Measurements from ENCODE around the gene OTUB1.

The OTUB1 gene

GRCh38 chr11:64005691-64006090 lies 19.5 kb downstream of the OTUB1 start:
- no peak for DNase-seq (ENCODE audit: low read depth)

- DNase-seq (ENCODE audit: low read depth): no peak
Measured at GRCh38 chr11:64006398-64006797, 20.2 kb downstream of the OTUB1 start.

DNA sequence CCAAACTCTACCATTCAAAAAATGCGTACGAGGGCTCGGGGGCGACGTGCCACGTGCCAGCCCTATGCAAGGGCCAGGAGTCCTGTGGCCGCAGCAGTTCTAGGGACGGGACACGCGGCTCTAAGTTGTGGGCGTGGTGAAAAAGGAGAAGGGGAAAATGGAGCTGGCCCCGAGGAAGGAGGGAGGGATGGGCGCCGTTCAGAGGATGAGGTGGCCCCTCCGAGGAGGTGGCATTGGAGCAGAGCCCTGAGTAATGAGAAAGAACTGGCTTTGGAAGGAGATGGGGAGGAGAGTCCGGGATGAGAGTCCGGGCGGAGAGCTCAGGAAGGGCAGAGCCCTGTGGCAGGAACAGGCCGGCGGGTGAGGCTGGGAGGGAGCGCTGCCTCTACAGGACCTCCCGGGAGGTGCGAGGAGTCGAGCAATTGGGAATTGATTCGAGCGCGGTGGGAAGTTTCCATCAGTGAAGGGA lies 21.0 kb downstream of the OTUB1 start:
- DNase-seq (ENCODE audit: low read depth): peak; percentile 5

GRCh38 chr11:64007629-64008282 lies 21.5 kb downstream of the OTUB1 start:
- DNase-seq (ENCODE audit: low read depth): peak; percentile 16

DNA sequence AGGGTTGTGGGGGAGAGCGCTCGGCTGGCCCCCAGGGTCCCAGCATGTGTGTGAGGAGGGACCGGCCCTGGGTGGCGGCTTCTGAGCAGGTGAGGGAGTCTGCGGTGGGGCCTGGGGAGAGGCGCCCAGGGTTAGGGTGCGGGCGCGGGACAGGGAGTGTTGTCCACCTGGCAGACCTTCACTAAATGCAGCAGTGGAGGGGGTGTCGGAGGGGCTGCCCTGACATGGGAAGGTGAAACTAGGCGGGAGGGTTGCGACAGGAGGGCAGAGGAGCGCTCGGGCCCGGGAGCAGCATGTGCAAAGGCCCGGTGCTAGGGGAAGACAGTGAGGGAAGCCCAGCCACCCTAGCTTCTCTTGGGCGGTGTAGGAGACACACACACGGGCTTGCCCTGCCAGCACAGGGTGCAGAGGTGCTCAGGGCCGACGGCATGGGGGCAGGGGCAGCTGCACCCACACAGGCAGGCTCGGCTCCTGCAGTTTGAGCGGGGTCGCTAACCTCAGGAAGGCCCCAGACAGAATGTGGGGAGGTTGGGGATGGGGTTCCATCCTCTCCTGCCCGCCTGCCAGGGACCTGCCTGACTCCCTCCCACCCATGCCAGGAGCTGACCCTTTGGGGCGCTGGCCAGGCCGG lies 22.2 kb downstream of the OTUB1 start:
- DNase-seq (ENCODE audit: low read depth): no peak

DNA sequence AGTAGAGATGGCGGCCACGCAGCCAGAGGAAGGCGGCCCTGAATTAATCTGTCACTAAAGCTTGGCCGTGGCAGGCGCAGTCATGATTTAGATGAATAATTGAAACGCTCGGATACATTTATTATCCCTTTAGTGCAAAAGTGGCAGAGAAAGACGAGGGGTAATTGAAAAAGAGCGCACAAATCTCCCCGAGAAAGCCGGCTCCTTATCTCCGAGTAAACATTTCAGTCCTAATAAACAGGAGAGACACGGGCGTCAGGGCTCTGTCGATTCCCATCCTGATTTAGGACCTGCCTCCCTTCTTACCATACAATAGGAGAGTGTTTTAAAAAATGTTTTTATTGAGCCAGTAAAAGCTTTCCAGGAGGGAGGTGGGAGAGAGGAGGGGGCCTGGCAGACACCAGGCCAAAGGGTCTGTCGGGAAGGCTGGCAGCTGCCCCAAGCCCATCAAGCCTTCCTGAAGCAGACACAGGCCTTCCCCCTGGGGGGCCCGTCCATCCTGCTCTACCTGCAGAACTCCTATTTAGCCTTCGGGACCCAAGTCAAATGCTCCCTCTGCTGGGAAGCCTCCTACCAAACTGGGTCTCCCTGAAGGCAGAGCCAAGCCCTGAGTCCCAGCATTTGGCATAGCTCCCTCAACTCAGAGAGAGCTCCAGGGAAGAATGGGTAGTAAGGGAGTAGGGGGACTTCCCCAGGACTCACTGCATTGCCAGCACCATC lies 22.8 kb downstream of the OTUB1 start:
- DNase-seq (ENCODE audit: low read depth): no peak

GRCh38 chr11:64009710-64010109 lies 23.5 kb downstream of the OTUB1 start:
- no peak for DNase-seq (ENCODE audit: low read depth)

GRCh38 chr11:64010783-64011182 lies 24.5 kb downstream of the OTUB1 start:
- no peak for DNase-seq (ENCODE audit: low read depth)

DNA sequence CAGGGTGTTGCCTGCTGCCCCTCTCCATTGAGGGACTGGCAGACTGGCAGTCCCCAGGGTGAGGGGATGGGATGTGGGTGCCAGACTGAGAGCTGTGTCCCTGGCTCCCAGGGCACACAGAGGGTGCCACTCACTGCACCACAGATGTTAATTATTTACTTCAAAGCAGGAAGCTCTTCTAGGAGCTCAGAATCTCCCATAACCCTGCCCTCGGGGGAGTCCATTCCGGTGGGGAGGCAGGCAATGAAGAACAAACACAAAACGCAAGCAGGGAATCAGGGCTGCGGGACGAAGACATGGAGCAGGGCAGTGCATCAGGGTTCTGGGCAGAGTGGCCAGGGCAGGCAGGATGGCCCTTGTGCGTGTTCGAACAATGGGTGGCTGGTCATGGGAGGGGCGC lies 25.1 kb downstream of the OTUB1 start:
- no peak for DNase-seq (ENCODE audit: low read depth)

DNA sequence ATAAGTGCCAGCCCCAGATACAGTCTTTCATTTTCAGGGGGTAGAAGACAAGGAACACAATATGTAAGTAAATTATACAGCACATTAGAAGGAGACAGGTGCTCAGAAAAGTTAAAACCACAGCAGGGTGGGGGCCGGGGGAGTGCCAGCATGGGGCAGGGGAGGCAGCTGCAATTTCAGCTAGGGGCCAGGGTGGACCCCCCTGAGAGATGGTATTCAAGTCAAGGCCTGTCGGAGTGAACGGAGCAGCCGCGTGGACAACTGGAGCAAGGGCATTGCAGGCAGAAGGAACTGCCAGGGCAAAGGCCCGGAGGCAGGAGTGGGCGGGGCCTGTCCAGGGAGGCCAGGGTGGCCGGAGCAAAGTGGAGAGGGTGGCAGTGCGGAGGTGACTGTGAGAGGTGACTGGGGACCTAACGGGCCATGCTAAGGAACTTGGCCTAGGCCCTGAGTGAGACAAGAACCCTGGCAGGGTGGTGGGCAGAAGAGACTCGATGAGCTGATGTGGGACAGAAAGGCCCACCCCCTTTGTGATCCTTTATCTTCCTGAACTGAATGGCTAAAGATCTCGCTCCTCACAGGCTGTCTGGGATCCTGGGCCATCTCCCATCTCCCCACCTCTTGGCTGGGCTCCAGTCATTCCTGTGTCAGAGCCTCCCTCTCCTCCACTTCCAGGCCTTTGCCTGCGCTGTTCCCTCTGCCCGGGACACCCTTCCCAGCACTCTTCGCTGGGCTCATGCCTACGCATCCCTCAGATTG lies 27.1 kb downstream of the OTUB1 start:
- no peak for DNase-seq (ENCODE audit: low read depth)

DNA sequence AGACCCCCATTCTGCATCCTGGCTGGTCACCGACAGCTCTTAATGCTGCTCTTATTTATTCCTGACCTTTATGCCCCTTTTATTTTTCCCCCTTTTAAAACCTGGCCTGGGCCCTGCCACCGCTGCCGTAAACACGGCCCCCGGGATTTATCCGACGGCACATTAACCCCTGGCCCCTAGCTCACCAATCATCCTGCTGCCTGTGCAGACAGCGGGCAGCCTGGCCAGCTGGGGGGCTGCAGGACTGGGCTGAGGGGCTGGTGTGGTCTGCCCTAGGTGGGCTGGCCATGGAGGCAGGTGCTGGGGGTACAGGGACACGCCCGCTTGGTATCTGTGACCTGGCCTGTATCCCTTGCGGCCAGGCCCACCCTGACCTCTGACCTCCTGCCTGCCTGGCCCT lies 28.1 kb downstream of the OTUB1 start:
- no peak for DNase-seq (ENCODE audit: low read depth)

DNA sequence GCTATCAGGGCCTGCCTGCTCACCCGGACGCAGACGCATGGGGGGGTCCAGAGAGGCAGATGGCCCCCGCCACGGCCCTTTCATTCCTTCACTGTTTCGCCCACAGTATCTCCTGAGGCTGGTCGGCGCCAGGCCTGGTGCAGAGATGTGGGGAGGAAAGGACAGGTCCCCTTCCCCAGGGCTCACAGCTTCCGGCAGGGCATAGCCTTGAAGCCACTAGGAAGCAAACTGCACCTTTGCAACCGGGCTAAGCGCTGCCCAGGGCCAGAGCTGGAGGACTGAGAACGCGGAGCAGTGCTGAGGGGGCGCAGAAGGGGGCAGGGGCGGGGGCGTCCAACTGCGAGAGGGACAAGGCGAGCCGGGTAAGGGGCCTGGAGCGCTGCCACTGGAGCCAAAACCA lies 29.3 kb downstream of the OTUB1 start:
- no peak for DNase-seq (ENCODE audit: low read depth)

DNA sequence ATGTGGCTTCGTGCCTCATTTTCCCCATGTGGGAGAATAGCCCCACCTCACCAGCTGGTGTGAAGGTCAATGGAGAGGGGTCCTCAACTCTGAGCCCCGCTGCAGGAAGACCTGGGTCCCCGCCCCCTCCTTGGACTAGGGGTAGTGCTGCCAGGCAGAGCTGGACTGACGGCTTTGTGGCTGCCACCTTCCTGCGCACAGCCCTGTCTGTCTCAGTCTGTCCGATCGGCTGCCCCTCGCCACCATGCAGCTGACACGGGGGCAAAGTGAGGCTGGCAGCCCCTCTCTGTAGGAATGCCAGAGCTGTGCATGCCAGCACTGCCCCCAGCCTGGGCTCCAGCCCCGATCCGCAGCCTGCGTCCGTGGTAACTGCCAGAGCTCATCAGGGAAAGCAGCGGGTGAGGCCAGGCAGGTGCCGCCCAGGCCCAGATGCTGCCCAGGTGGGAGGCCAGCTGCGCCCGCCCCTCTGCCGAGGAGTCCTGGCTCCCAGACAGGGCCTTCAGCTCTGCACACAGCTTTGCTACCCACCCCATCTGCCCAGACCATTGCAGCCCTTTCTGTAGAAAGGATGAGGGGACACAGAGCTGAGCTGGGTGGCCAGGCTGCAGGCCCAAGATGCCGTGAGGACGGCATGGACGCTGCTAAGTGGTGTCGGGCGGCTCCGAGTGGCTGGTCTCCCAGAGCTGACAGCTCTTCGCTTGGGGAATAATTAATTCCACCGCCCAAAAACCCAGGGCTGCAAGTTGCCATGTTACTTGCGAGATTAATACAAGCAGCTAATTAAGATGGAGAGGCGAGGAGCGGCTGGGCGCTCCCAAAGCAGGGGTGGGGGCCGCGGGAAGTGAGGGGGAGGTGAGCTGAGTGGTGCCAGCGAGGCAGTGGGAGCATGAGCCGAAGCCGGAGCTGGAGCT lies 30.0 kb downstream of the OTUB1 start:
- no peak for DNase-seq (ENCODE audit: low read depth)

DNA sequence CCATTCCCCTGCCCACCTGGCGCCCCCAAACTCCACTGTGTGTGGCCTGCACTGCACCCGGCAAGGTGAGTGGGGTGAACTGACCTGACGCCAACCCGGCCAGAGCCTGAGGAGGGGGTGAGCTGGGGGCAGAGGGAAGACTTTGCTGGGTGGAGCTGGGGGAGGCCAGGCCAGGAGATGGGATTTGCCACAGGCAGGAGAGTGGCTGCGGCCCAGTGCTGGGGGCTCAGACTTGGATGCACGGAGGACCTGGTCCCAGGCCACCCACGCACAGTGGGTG lies 31.6 kb downstream of the OTUB1 start:
- no peak for DNase-seq (ENCODE audit: low read depth)

GRCh38 chr11:64018310-64018709 lies 32.1 kb downstream of the OTUB1 start:
- no peak for DNase-seq (ENCODE audit: low read depth)

DNA sequence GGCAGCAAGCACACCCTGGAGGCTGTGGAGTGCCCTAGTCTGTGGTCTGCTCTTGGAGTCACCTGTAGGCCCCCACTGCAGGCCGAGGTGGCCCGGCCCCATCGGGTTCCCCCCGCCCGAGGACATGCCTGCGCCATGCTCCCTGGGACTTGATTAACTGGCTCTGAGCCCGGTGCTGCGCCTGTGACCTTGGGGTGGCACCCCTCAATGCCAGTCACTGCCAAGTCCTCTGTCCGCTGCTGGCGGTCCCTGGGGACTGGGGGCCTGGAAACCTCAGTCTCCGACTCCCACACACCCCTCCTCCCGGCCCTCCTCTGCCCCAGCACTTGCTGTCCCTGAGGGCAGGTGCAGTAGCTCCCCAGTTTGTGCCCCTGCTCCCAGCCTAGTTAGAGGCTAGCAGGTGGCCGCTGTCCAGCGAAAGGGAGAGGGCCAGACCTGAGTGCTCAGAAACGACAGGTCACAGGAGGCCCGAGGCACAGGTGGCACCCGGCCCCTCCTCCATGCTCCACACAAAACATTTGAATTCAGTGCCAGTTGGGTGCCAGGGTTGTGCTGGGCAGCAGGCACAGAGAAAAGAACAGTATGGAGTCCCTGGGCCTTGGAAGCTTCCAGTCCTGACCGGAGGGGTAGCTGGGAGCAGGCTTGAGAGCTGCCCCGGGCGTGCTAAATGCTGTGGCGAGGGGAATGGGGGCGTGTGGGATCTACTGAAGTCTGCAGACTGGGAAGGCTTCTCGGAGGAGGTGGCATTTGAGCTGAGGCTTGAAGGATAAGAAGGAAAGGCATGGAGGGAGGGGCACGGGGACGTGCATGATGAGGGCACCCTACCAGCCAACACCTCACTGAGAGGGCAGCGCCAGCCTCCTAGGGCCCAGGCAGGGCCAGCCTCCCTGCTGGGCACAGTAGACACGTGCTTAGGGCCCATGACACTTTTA lies 33.1 kb downstream of the OTUB1 start:
- DNase-seq (ENCODE audit: low read depth): no peak

DNA sequence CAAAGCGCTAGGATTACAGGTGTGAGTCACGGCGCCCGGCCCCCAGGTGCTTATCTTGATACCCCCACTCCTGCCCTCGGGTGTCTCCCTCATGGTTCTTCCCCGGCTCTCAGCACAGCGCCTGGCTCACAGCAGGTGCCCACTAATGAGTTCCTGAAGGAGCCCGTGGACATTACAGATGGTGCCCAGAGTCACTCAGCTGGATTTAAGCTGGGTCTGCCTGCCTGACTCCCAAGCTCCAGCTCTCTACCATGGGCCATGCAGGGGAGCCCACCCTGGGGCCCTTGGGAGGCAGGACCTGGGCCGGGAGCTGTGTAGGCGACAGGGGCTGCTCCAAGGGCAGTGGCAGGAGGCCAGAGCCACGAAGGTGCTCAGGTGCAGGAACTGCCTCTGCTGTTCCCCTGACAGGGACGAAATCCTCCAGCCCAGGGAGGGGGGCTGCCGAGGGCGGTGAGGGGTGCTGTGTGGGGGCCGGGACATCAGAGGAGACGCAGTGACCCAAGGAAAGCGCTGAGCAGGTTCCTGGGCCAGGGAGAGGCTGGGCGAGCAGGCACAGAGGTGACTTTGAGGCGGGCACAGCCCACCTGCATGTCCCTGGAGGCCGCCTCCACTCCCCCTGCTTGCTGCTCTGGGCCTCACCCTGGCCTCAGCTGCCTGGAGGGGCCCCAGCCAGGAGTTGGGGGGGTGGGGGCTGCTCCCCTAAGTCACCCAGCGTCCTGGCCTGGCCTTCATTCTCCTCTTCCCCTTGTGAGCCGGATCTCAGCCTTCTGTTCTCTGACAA lies 34.9 kb downstream of the OTUB1 start:
- no peak for DNase-seq (ENCODE audit: low read depth)

DNA sequence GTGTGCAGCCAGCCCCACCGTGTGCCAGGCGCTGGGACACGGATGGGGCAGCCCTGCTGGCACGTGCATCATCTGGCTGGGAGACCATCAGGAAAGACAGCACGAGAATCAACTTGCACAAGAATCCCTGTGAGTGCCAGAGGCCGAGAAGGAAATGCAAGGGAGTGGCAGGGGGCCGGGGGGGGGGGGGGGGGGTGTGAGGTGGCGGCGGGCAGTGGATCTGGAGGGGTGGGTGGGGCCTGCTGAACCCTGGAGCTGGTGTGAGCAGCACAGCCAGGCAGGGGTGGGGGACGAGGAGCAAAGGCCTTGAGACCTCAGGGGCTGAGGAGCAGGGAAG lies 35.5 kb downstream of the OTUB1 start:
- no peak for DNase-seq (ENCODE audit: low read depth)

DNA sequence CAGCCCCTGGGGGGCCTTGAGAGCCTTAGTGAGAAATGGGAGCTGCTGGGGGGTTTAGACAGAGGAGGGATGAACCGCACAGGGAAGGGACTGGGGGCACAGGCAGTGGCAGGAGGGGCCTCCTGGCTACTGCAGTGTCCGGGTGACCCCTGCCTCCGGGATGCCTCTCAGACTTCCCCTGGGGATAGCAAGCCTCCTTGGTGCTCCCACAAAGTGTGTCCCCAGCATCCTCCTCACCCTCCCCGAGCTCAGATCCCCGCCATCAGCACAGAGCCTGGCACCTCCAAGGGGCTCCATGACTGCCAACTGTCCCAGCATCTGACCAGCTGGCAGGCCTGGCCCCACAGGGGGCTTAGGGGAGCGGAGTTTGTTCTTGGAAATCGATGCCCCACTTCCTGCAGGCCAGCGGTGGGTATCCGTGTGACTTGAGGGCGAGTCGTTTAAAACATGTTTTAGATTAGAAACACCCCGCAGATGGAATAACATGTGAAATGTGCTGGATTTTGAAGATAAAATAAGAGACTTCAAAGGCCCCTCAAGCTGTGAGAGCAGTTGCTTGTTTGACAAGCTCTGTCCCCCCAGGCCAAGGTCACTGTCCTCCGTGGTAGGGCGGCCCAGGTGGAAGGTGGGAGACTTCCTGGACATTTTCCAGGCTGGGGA lies 36.0 kb downstream of the OTUB1 start:
- no peak for DNase-seq (ENCODE audit: low read depth)

All from fibroblast of gingiva (primary cell).